Measurements from ENCODE around the gene TRPV5. TPM values are rescaled to one million over a fixed set of nuclear protein-coding genes. Genes with fewer than 3 reads are reported as not detected.

The TRPV5 gene
- total RNA-seq, 1 donor from 2014 or later, result not detected

DNA sequence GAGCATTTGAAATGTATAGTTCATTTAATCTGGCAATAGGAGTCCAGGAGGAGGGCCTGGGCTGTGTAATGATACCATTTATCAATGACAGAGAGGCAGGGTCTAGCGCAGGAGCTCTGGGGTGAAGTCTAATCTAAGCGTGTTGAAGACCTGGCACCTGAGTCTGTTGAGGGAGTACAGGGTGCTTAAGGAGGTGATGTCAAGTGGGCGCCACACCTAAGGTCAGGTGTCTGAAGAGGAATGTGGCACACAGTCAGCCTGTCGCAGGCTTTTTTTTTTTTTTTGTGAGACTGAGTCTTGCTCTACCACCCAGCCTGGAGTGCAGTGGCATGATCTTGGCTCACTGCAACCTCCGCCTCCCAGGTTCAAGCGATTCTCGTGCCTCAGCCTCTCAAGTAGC is 8.0 kb upstream of the TRPV5 start:
- DNase-seq (ENCODE audit: extremely low read depth, low read depth, low spot score), result no peak

DNA sequence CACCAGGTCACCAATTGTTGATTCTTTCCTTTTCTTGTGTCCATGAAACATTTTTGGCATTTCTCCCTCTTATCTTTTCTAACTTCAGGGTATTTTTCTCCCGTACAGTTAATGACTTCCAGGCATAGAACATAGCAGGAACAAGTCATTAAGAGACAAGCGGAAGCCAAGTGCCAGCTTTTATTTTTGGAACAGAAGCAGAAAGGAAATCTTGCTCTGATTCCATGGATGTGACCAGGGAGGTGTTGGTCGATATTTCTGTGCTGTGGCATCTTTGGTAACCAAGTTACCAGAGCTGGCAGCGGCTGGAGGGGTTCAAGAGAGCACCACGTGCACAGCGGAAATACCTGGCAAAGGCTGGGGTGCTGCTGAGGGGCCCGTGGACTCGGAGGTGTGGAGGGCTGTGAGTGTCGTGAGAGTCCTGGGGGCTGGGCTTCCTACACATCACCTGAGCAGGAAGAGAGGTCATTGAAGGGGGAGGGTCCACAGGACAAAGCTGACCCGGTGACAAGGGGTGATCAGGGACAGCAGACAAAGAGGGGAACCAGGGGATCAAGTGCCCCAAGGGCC is 7.5 kb upstream of the TRPV5 start:
- no peak for DNase-seq (ENCODE audit: extremely low read depth, low read depth, low spot score)

DNA sequence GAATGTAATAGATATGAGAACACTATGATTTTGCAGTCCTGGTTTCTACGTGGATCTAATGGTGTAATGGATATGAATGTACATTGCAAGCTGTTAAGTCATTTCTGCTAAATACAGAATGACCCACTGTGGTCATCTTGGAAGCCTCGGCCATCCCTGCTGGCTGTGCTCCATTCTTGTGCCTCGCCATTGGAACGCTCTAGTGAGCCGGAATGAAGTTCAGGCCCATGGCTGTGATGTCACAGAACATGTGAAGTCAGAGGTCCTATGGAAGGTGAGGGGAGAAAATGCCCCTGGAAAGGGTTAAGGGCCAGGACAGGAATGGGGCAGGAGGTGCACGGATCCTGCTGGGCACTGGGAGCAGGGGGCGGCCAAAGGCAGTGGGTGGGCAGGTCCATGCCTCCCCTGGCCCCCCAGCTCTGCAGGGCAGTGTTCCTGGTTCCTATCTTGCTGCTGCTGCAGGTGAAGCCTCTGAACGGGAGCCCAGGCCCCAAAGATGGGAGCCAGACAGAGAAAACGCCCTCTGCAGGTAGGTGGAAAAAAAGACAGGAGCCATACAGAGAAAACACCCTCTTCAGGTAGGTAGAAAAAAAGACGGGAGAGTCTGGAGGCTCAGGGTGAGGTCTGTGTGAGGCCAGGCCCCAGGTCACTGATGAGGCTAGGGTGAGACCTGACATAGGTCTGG is 5.8 kb upstream of the TRPV5 start, which contains the start of gene LLCFC1:
Gene LLCFC1, plus strand, starts transcription at position 259 of the 685 bp plus-strand sequence. Its CDS starts 138 bp downstream, at position 397.
- DNase-seq (ENCODE audit: extremely low read depth, low read depth, low spot score), result no peak

- no peak for DNase-seq (ENCODE audit: extremely low read depth, low read depth, low spot score)
These were observed 5.1 kb upstream of the TRPV5 start for GRCh38 chr7:142938611-142939010.

- no peak for DNase-seq (ENCODE audit: extremely low read depth, low read depth, low spot score)
These were observed 2.5 kb upstream of the TRPV5 start for GRCh38 chr7:142935941-142936565.

GRCh38 chr7:142934056-142934455 is 510 bp upstream of the TRPV5 start:
- DNase-seq (ENCODE audit: extremely low read depth, low read depth, low spot score), result no peak

GRCh38 chr7:142933092-142933475 is 462 bp downstream of the TRPV5 start:
- no peak for DNase-seq (ENCODE audit: extremely low read depth, low read depth, low spot score)

DNA sequence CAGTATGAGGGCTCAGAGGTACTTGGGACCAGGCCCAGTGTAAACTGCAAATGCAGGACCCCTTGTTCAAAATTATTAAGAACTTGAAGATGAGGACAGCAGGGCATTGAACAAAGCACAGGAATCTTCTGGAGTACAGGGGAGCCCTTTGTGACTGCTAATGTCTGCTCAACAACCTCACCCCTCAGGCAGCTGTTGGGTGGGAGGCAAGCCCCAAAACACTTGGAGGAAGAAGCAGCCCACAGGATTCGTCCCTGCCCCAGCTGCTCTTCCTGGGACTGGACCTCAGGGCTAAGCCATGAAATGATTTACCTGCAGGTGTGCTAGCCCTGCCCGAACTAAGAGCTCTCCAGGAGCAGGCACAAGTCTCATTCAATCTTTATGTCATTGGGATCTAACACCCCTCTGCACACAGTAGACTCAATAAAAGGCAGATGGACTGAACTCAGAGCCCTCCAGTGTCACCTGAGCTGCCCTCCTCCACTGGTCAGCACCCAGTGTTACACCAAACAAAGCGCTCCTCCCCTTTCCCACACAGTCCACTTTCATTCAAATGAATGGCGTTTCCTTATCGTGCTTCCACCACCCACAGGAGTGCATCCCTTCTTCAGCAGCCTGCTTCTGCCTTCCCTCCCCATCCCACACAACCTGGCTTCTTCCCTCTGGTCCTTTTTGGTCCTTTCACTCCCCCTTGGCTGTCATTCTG is 1.0 kb downstream of the TRPV5 start:
- no peak for DNase-seq (ENCODE audit: extremely low read depth, low read depth, low spot score)

GRCh38 chr7:142930126-142930730 is 3.3 kb downstream of the TRPV5 start:
- DNase-seq (ENCODE audit: extremely low read depth, low read depth, low spot score), result no peak

DNA sequence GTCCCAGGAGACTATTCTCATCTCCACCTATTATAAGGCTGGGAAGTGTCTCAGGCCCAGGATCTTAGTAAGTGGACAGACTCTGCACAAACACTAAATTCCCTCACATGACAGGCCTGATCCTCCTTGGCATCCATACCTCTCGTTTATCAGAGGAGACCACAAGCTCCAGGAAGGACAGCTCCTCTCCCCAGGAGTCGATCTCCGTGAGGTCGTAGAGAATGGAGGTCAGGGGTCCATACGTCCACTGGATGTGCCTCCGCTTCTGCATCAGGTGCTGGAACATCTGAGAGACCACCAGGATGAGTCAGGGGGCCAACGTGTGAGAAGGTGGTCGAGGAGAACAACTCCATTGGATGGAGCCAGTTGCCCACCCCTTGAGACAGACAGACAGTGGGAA is 5.6 kb downstream of the TRPV5 start:
- DNase-seq (ENCODE audit: extremely low read depth, low read depth, low spot score), result no peak

DNA sequence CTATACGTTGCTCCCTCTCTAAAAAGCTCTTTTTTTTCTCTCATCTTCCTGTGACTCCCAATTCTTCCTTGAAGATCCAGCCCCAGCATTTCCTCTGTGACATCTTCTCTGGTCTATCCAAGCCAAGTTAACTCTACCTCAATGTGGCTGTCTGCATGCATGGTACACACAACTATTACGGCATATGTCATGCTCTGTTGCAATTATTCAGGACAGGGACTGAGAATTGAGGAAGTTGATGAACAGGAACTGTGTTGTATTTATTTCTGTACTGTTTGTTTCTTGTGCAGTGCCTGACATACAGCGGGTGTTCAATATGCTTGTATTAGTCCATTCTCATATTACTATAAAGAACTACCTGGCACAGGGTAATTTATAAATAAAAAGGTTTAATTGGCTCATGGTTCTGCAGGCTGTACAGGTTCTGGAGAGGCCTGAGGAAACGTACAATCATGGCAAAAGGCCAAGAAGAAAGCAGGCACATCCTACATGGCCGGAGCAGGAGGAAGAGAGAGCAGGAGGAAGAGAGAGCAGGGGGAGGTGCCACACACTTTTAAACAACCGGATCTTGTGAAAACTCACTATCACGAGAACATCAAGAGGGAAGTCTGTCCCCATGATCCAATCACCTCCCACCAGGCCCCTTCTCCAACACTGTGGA is 6.3 kb downstream of the TRPV5 start:
- no peak for DNase-seq (ENCODE audit: extremely low read depth, low read depth, low spot score)

GRCh38 chr7:142925413-142925812 is 8.1 kb downstream of the TRPV5 start:
- DNase-seq (ENCODE audit: extremely low read depth, low read depth, low spot score), result no peak

DNA sequence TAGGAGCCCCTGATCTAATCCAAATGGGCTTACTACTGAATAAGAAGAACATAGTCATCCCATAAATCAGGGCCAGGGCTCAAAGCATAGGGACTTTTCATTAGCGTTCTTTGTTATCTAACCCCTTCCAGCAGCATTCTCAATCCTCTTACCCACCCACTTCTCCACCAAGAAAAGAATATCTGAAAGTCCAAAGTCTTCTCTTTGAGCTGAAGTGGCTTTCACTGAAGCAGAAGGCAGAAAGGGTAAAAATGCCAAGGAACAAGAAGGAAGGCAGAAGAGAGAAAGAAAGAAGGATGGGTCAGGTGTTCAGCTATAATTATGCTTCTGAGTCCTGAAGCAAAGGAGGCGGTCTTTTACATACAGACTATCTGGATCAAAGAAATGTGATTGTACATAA is 10.2 kb downstream of the TRPV5 start:
- DNase-seq (ENCODE audit: extremely low read depth, low read depth, low spot score), result no peak

DNA sequence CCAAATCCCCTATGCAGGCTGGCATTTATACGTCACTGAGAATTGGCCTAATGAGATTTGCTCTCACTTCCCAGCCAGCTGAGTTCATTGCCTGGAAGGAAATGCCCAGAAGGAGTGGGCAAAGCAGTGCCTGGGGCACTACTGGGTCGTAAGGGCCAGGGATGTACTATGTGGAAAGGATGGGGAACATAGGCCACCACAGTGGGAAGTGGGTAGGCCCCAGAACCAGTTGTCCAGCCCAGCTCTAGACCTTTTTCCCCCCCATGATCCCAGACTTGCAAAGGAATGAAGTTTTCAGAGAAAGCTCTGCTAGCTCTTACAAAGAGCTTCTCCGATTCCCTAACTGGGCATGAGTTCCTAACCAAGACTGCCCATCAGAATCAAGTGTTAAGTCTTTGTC is 13.9 kb downstream of the TRPV5 start:
- no peak for DNase-seq (ENCODE audit: extremely low read depth, low read depth, low spot score)

DNA sequence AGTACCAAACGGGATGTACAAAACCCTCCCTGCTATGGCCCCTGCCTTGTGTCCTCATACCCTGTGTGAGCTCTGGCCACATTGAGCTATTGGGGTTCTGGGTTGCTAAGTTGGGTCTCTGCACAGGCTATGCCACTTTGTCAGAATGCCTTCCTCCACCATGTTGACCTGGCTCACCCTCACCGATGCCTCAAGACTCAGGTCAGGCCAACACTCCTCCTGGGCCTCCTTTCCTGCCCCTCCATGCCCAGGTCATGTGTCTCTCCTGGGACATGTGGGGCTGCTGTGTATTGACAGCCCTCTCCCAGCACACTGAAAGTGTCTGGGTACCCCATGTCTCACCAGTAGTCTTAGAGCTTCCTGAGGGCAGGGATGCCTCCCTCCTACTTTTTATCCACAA is 14.6 kb downstream of the TRPV5 start:
- no peak for DNase-seq (ENCODE audit: extremely low read depth, low read depth, low spot score)

DNA sequence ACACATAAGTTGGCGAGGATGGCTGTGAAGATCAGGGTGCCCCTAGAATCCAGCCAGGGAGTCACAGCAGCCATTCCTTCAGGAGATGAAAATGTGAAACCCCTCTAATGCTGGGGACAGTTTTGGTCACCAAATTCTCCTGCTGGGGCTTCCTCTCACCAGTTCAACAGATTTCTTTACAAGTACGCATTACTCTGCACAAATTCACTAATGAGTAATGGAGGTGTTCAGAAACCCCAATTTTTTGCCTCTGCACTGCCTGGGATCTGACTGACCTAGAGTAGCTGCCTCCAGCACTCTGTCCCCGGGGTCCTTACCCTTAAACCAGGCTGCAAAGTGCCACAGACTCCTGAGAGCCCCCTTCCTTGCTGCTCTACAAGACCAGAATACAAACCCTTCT is 16.1 kb downstream of the TRPV5 start:
- DNase-seq (ENCODE audit: extremely low read depth, low read depth, low spot score), result no peak

DNA sequence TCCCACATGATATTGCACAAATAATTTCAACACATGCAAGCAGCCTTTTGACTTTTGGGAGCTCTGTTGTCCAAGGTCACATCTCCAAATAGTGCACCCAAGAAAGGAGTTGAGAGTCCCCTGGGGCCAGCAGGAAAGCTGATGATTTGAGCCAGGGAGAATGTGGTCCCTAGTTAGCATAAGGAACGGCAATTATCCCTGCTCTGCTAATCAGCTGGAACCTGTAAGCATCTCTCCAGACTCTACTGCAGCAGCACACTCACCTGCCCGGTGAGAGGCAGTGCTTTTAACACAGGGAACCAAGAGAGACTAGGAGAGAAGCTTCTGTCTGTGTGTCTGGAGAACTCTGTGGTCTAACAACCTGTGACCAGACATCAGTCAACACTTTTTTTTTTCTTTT is 17.0 kb downstream of the TRPV5 start:
- no peak for DNase-seq (ENCODE audit: extremely low read depth, low read depth, low spot score)

- no peak for DNase-seq (ENCODE audit: extremely low read depth, low read depth, low spot score)
These were observed 18.2 kb downstream of the TRPV5 start for GRCh38 chr7:142915315-142915714.

- DNase-seq (ENCODE audit: extremely low read depth, low read depth, low spot score), result no peak
These were observed 19.4 kb downstream of the TRPV5 start for GRCh38 chr7:142914121-142914520.

DNA sequence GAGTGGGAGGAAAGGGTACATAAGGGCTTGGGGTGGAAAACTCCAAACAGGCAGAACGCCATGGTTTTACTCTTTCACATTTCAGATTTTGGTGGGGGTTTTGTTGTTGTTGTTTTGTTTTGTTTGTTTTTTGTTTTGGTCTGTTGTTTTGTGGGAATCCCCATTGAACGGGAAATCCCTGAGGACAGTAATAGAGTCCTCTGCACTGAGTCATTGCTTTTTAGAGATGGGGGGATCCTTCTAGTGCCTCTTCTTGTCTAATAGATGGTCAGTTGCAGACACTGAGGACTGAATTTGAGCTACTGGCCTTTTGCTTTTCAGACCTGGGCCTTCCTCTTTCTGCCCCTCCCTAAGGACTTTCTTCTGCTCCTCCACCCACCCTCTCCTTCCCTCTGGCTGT is 20.0 kb downstream of the TRPV5 start:
- no peak for DNase-seq (ENCODE audit: extremely low read depth, low read depth, low spot score)

GRCh38 chr7:142913051-142913450 is 20.5 kb downstream of the TRPV5 start:
- DNase-seq (ENCODE audit: extremely low read depth, low read depth, low spot score), result no peak

All from glomerular endothelial cell (primary cell).